Measurements from ENCODE around the gene CTBP2. TPM values are rescaled to one million over a fixed set of nuclear protein-coding genes. Genes with fewer than 3 reads are reported as not detected.

Gene CTBP2
- total RNA-seq, 1 experiment from 2014 or later, result 212 TPM

DNA sequence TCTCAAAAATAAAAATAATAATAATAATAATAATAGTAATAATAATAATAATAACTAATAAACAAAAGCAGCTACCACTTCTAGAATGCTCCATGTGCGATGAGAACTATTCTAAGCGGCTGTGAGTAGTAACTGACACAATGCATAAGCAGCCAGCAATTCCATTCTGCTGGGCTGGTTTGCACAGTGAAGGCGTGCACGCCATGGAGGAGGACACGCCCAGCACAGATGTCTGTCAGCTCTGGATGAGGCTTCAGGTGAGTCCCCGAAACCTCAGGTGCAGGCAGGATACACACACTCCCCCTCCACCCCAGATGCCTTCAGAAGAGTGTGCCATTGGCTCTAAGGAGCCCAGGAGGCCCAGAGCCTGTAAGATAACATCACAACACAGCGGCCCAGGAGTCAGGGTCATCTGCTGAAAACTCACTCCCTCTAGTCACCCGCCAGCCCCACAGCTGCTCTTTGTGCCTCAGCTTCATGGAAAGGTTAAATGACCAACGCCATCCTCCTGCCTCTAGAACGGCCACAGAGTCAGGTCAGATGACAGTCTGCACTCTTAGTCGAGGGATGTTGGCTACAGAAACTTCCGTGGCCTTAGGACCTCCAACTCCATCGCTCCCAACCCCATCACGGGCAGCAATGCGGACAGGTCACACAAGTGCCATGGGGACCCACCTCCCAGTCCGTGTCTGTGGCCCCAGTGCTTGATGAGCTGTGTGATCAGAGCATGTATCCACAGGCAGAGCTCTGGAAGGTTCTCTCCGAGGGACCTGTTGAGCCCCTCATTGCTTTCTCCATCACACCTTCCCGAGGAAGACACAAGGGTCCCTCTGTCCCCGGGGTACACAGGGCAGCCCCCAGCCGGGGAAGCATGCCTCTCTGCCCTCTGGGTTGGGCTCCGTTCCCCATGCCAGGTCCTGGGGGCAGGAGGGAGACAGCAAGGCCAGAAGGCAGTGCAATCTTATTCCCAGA lies 103.9 kb downstream of the CTBP2 start:
- H4K20me1 ChIP-seq (ENCODE audit: control insufficient read depth, insufficient read depth, insufficient read length), result peaks cover 3% of the 10 kb centered on the region
- no peak overlapping the region for H3K4me2 ChIP-seq (ENCODE audit: insufficient read depth, insufficient read length, low read length)
- no peak overlapping the region for H2BK120ac ChIP-seq (ENCODE audit: low read depth, low read length, poor library complexity, severe bottlenecking)
- no peaks in the 10 kb centered on the region for H3K23me2 ChIP-seq (ENCODE audit: insufficient read length, low read depth, low read length, poor library complexity, severe bottlenecking)
- no peak overlapping the region for H4K91ac ChIP-seq (ENCODE audit: insufficient read length, low read depth, low read length)
- H2BK20ac ChIP-seq (ENCODE audit: low read depth, low read length, poor library complexity, severe bottlenecking), result no peak overlapping the region
- no peak overlapping the region for H3K56ac ChIP-seq (ENCODE audit: insufficient read length, low read depth, low read length)
- no peak overlapping the region for H3T11ph ChIP-seq (ENCODE audit: low read length)
- Mint-ChIP-seq H3K27me3 (ENCODE audit: low read depth) (no peaks in the 10 kb centered on the region), H3K36me3 (ENCODE audit: insufficient read depth in 1 of 3, low read depth in 3 of 3) (peaks cover 56 to 77% (median 75%) of the 10 kb centered on the region in 3 experiments), H3K4me3 (no peak overlapping the region), H3K9me3 (peaks cover 0 to 2% of the 10 kb centered on the region in 2 experiments; a peak in 1 of 5 replicates), H3K4me1 (peaks cover 70 to 77% of the 10 kb centered on the region in 2 experiments), H3K27ac (peak overlapping the region; percentile 65 to 93 (median 84); a peak in 3 of 7 replicates)
- H3K14ac ChIP-seq (ENCODE audit: insufficient read depth, low read length), result no peak overlapping the region
- H3K79me1 ChIP-seq (ENCODE audit: insufficient read depth, low read depth, low read length, poor library complexity, severe bottlenecking), result peaks cover 24% of the 10 kb centered on the region
- no peak for TF ChIP-seq CTCF (conservative IDR thresholded peaks at IDR 0.05)
- no peak overlapping the region for H3K27ac ChIP-seq (ENCODE audit: insufficient read length, low read depth, low read length)
- H2BK5ac ChIP-seq (ENCODE audit: insufficient read length, low read length), result no peak overlapping the region
- H3K9me3 ChIP-seq (ENCODE audit: control insufficient read depth, low read depth, low read length), result no peaks in the 10 kb centered on the region
- H3K18ac ChIP-seq (ENCODE audit: insufficient read length, low read depth, low read length), result no peak overlapping the region
- no peak for DNase-seq
- no peak overlapping the region for H3K4ac ChIP-seq (ENCODE audit: low read depth, low read length)
- H4K5ac ChIP-seq (ENCODE audit: insufficient read length, low read depth, low read length), result no peak overlapping the region
- H2AK5ac ChIP-seq (ENCODE audit: insufficient read length, low read length), result no peak overlapping the region
- peaks cover 64% of the 10 kb centered on the region; the same call in 1 of the 2 replicates for H3K79me2 ChIP-seq (ENCODE audit: insufficient read depth, low read length)
- no peak overlapping the region for H2BK12ac ChIP-seq (ENCODE audit: insufficient read length, low read depth, low read length)
- H2AFZ ChIP-seq (ENCODE audit: low read length), result no peak overlapping the region
- WGBS (ENCODE audit: extremely low coverage, insufficient read length, low lambda C conversion rate), result no CpG with 5 or more reads among the region's 21 CpGs
- H3K23ac ChIP-seq (ENCODE audit: insufficient read length, low read depth, low read length), result no peak overlapping the region
- no peaks in the 10 kb centered on the region for H3K27me3 ChIP-seq (ENCODE audit: insufficient read depth, low read length)
- H3K9ac ChIP-seq (ENCODE audit: extremely low read depth, insufficient read length, low read length), result no peak overlapping the region
- H3K4me1 ChIP-seq (ENCODE audit: insufficient read depth, low read length), result peaks cover 6% of the 10 kb centered on the region; the same call in 1 of the 2 replicates
- no peak overlapping the region for H2BK15ac ChIP-seq (ENCODE audit: low read depth, low read length)
- no peak overlapping the region for H4K8ac ChIP-seq (replicated peaks; ENCODE audit: insufficient read length, low read depth, low read length)
